GM19467 (cell line): ENCODE measurements around the gene TMEM53.
"Not testable (repeated sequence)": the region's sequence is repeated elsewhere in the genome, so short reads cannot be mapped to it uniquely, and the experiment has no call there.

Source experiments
- ATAC-seq: cut with Tn5 transposase; IDR thresholded peaks from one replicate; pipeline ENCODE4 v1.9.1; 2021; ENCODE audit warnings: mild to moderate bottlenecking, moderate library complexity; ENCODE audit not compliant: unreplicated experiment

Gene TMEM53

GRCh38 chr1:44699375-44699774 lies 25.1 kb upstream of the TMEM53 start:
- ATAC-seq, result not testable (repeated sequence)

GRCh38 chr1:44698138-44698537 lies 23.9 kb upstream of the TMEM53 start:
- no peak for ATAC-seq

GRCh38 chr1:44696789-44697345 lies 22.6 kb upstream of the TMEM53 start:
- ATAC-seq, result no peak

GRCh38 chr1:44696101-44696500 lies 21.8 kb upstream of the TMEM53 start:
- ATAC-seq, result no peak

GRCh38 chr1:44695671-44696070 lies 21.4 kb upstream of the TMEM53 start:
- no peak for ATAC-seq

GRCh38 chr1:44694863-44695478 lies 20.7 kb upstream of the TMEM53 start:
- no peak for ATAC-seq

GRCh38 chr1:44693900-44694299 lies 19.6 kb upstream of the TMEM53 start:
- ATAC-seq, result no peak

GRCh38 chr1:44693159-44693558 lies 18.9 kb upstream of the TMEM53 start:
- ATAC-seq, result no peak

- ATAC-seq, result no peak
Observed at GRCh38 chr1:44689447-44689765, 15.1 kb upstream of the TMEM53 start.

- ATAC-seq, result no peak
Observed at GRCh38 chr1:44688760-44689446, 14.6 kb upstream of the TMEM53 start.

- no peak for ATAC-seq
Observed at GRCh38 chr1:44685881-44686280, 11.6 kb upstream of the TMEM53 start.

- no peak for ATAC-seq
Observed at GRCh38 chr1:44685218-44685617, 10.9 kb upstream of the TMEM53 start.

- ATAC-seq, result peak; percentile 68
Observed at GRCh38 chr1:44684525-44684924, 10.2 kb upstream of the TMEM53 start.

GRCh38 chr1:44682883-44683265 lies 8.6 kb upstream of the TMEM53 start:
- ATAC-seq, result no peak

- ATAC-seq, result no peak
Observed at GRCh38 chr1:44681905-44682882, 7.9 kb upstream of the TMEM53 start.

- ATAC-seq, result no peak
Observed at GRCh38 chr1:44679468-44679867, 5.2 kb upstream of the TMEM53 start.

GRCh38 chr1:44678626-44679025 lies 4.3 kb upstream of the TMEM53 start:
- ATAC-seq, result no peak

- no peak for ATAC-seq
Observed at GRCh38 chr1:44678120-44678519, 3.8 kb upstream of the TMEM53 start.

GRCh38 chr1:44677201-44677766 lies 3.0 kb upstream of the TMEM53 start:
- ATAC-seq, result no peak

- ATAC-seq, result no peak
Observed at GRCh38 chr1:44676484-44677200, 2.4 kb upstream of the TMEM53 start.
